Stimulated activated CD4-positive, alpha-beta T cell treated with anti-CD3 and anti-CD28 coated beads, TNF-alpha, amount 100 ng/mL, for 24 hours (primary cell): ENCODE data around the gene MYOCD.

ENCODE experiments used
- DNase-seq, 3 experiments: peaks; one replicate each; pipeline ENCODE4 v3.0.0-alpha.2; 2020; ENCODE audit warnings: low read depth in 3 of 3

The MYOCD gene

DNA sequence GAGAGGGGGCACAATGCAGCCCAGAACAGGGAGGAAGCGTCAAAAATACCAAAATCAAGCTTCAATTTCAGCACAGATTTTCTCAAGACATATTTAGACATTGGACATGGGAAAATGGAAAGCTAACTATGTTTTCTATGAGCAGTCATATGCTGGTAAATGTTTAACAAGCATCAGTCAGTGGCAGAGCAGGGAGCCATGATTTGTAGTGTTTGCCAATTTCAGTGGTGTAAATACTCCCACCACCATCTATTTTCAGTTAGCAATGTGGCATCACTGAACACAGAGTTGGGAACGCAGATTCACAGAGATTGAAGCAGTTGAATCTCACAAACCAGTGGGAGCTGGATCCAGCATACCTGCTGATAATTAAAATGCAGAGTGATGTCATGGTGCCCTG is 24.6 kb upstream of the MYOCD start:
- no peak for DNase-seq

DNA sequence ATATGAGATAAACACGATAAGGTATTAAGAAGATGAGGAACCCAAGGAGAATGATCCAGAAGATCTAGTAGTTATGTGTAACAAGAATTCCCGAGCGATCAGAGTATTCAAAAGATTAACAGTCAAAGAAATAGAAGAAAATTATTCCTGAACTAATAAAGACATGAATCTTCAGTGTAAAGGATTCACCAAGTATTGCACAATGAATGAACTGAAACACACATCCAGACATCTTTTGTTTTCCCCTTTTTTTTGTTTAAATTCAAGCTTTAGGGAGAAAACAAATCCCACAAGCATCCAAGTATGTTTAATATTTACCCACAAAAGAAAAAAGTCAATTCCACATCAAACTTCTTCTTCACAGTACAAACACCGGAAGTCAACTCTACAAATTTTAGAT is 23.7 kb upstream of the MYOCD start:
- DNase-seq, result no peak

DNA sequence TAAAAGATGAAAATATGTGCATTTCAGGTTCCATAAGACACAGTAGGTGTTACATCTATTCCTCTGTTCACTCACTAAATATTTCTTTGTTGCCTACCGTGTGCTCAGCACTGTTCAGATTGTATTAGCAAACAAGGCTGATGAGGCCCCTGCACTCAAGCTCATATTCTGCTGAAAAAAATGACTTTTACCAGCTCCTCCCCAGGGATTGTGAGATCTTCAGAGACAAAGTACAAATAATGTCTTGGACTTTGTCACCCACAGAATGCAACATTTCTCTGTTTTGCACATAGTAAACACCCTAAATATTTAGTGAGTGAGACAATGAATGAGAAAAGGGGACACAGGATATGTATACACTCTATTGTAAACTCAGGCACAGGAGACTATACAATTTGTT is 21.9 kb upstream of the MYOCD start:
- no peak for DNase-seq

- DNase-seq, result no peak
These were observed 21.1 kb upstream of the MYOCD start for GRCh38 chr17:12644623-12645022.

DNA sequence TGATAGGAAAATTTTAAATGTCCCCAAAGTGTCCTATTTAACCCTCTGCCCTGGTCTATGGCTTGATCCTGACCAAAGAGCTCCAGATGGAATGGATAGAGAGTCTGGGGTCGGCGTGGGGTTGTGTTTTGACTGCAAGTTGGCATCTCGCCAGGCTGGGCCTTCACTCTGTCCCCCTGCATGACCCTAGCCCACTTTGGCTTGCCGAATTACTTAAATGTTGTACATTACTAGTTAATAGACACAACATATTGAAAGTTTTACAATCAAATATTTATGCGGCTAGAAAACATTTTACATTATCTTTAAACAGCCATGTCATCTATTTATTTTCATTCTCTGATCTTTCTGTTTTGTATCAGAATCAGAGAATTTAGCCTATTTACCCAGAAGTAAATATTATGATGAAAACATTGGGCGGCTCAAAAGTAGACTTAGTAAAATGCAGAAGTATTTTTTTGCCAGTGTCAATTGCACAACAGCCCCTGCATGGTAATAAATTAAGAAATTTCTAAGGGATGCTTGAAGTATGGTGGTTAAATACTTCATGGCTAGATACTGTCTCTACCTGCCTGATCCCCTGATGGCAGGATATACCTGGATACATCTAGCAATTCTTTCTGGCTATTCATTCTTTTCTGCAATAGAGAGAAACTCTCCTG is 18.8 kb upstream of the MYOCD start:
- DNase-seq, result no peak

- DNase-seq, result no peak
These were observed 17.2 kb upstream of the MYOCD start for GRCh38 chr17:12648498-12648897.

GRCh38 chr17:12655936-12656335 is 9.8 kb upstream of the MYOCD start:
- no peak for DNase-seq

DNA sequence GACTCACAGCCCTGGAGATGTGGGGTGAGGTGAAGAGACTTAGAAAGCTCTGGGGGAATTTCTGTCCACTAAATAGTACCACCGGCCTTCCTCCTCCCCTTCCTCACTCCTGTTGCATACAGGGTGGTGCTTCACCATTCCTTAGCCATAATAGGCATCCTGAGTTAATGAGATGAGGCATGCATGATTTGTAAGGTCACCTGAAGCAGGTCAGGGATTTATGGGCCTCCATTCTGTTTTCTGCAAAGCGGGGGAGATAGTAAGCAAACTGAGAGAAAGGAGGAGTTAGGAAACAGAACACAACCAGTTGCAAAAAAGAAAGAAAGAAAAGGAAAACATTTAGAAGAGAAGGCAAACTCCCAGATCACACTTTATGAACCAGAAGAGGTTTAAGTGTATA is 9.3 kb upstream of the MYOCD start:
- no peak for DNase-seq

DNA sequence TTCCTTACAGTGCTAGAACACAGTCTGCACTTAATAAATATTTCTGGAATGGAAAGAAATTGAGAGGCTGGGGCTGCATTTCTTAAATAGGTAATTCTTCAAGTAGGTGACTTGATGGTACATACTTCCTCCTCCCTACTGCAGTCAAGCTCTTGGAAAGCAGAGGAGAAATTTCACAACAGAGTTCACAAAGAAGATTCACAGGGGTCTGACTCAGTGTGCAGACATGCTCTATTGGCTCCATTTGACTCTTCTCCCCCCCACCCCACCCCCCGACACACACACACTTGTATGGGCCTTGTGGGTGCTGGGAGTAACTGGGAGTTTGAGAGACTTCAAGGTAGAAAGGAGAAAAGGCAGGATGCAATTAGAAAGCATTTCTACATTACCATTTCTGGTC is 6.2 kb upstream of the MYOCD start:
- no peak for DNase-seq

GRCh38 chr17:12664252-12664651 is 1.4 kb upstream of the MYOCD start:
- no peak for DNase-seq

DNA sequence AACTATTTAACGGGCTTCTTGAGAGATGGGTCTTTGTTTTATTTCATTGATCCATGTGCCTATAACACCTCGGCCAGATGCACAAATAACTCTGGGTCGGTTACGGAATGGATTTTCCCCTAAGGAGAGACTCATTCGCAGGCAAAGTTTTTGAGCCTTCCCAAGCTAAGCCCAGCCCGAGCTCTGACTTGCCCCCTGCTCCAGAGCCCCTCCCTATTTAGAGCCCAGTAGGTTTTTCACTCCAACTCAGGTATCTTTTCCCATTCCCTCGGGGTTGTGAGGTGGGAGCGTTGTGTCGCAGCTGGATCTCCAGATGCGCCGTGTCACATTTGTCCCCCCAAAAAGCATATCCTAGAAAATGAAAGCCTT is 812 bp upstream of the MYOCD start:
- DNase-seq, result no peak

DNA sequence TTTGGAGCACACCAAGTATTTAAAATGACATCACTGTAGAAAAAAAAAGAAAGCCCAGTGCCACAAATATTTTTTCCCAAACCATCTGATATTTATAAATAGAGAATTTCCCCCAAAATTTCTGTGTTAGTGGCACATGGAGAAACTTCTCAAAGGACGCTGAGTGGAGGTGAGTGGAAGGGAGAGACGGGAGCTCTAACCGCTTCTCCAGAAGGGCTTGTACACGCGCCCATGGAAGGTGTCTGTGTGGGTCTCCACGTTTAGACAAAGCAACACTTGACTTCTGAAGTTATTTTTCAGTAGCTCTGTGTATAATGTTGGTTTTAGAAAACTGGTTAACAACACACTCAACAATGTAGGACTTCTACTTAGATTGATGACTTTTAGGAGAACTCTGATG is 1.0 kb downstream of the MYOCD start:
- no peak for DNase-seq

DNA sequence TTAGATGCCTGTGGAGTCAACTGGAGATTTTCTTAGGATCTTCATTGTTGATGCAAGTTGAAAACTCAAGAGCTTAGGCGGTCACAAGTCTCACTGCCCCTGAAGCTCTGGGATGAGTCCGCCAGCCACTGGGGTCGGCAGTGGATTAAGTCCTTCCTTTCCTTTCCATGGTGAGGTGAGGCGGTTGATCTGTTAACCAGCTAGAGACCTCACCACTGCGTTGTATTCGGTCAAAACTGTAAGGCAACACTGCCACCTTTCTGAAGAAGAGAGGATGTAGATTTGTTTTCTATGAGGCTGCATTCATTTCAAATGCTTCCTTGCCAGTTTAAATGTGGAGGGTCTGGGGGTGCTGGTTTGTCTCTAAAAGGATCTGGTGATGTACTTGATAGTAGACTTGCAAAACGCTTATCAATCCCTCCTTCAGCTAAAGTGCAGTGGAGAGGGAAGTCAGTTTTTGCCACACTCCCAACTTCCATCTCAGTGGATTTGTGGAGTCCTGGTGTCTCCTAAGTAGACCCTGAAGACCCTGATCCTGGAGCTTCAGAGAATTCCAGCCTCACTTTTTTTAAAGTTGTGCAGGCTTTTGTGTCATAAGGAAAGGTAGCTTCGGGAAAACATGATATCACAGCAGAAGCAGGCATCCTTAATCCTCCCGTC is 1.7 kb downstream of the MYOCD start:
- DNase-seq, result no peak

- no peak for DNase-seq
These were observed 6.2 kb downstream of the MYOCD start for GRCh38 chr17:12671906-12672305.

DNA sequence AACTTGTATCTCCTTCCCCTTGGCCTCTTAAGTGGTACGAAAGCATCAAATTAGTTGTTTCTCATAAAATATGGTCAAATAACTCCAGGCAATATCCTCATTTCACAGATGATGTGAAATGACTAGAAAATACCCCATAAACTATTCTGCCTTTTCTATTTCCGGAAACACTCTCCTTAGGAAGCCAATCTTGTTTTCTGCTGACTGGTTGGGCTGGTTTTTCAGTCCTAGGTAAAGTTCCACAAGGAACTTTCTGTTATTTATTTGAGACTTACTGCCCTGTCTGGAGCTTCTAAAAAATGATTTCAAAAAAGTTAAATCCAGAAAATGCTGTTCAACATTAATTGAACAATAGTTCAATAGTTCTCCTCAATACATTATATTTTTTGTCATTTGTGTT is 7.3 kb downstream of the MYOCD start:
- no peak for DNase-seq

- no peak for DNase-seq
These were observed 8.1 kb downstream of the MYOCD start for GRCh38 chr17:12673788-12674187.

GRCh38 chr17:12680407-12680897 is 14.8 kb downstream of the MYOCD start:
- no peak for DNase-seq

- DNase-seq, result no peak
These were observed 15.3 kb downstream of the MYOCD start for GRCh38 chr17:12680993-12681392.

DNA sequence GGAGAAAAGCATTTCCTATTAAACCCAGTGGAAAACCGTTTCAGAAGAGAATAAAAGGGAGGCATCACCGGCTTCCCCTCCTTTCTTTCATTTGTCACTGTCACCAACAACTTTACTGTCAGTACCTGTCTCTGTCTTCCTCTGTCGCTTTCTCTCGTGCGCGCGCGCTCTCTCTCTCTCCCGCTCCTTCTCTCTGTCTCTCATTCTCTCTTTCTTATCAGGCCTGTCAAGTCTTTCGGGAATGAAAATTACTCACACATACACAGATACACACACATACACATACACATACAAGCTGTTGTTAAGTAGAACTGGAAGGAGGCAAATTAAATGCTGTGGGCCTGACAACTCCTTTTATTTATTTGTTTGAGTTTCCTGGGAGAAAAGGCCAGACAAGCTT is 17.6 kb downstream of the MYOCD start:
- no peak for DNase-seq

- DNase-seq, result no peak
These were observed 20.8 kb downstream of the MYOCD start for GRCh38 chr17:12686486-12686885.

GRCh38 chr17:12688382-12688781 is 22.7 kb downstream of the MYOCD start:
- no peak for DNase-seq

DNA sequence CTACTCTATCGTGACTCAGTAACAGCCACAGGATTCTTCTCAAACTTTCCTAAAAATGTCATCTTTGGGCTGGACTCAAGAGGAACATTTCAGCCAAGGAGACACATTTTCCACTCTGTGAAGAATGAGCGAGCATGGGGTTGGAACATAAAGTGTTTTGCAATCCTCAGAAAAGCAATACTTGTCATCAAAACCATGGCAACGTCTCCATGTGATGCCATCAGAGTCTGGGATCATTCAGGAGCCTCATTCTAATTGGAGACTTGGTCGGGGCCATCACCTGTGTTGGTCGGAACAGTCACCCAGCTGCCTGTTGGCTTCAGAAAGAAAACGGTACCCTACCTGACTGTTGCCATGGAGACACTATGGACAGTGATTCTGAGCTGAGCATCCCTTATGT is 25.5 kb downstream of the MYOCD start:
- DNase-seq, result no peak

DNA sequence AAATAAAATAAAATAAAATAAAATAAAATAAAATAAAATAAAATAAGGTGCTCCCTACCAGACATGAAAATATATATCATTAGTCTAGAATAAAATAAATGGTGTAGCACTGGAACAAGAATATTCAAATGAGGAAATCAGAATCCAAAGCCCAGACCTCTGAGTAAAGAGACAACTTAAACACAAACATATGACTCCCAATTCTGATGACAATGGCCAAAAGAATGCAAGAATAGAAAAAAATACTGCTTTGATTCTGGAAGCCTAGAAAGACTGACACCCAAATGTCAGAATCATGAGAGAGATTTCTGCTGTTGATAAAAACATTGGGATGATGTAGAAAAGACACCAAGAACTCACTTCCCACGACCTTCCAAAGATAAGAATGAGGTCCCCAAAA is 27.9 kb downstream of the MYOCD start:
- DNase-seq, result no peak

- DNase-seq, result no peak
These were observed 40.4 kb downstream of the MYOCD start for GRCh38 chr17:12706070-12706469.
